Breast epithelium (tissue), 4 donors: ENCODE measurements around the gene SEC24A. TPM values are rescaled to one million over a fixed set of nuclear protein-coding genes. Genes with fewer than 3 reads are reported as not detected.

Experiments
- DNase-seq, 2 donors: peaks; one replicate each; pipeline ENCODE4 v3.0.0-alpha.2; 2019; ENCODE audit warnings: low spot score in 2 of 2
- H3K27ac ChIP-seq, 2 donors: fragments of 200-600 bp; sonication (generic) in 1 of 2; one replicate each; pipeline ENCODE4 v1.5.1; 2016 to 2019; ENCODE audit warnings: mild to moderate bottlenecking in 1 of 2
- H3K27me3 ChIP-seq, 2 donors: fragments of 200-600 bp; sonication (generic) in 1 of 2; one replicate each; pipeline versions ENCODE4 v1.5.1 to v1.6.0; 2017 to 2019; ENCODE audit warnings: control low read depth in 1 of 2, mild to moderate bottlenecking in 1 of 2
- H3K36me3 ChIP-seq: fragments of 200-600 bp; one replicate; pipeline ENCODE4 v1.5.1; 2019
- H3K4me1 ChIP-seq, 2 donors: fragments of 200-600 bp; sonication (generic); one replicate each; pipeline ENCODE4 v1.5.1; 2016 to 2019; ENCODE audit warnings: control low read depth in 1 of 2
- H3K4me3 ChIP-seq, 3 donors: fragments of 200-600 bp; sonication (generic); 1 replicate in 2 of 3; 2 replicates in 1 of 3; pipeline ENCODE4 v1.5.1; 2016 to 2019; ENCODE audit warnings: mild to moderate bottlenecking in 3 of 3, moderate library complexity in 2 of 3
- H3K9me3 ChIP-seq, 2 donors: fragments of 200-600 bp; sonication (generic) in 1 of 2; one replicate each; pipeline ENCODE4 v1.5.1; 2016 to 2019; ENCODE audit warnings: control low read depth in 1 of 2
- CTCF ChIP-seq, 3 donors: fragments of 450-650 bp; IDR thresholded peaks; one replicate each; pipeline ENCODE4 v1.5.1; 2016 to 2017; ENCODE audit warnings: antibody characterized with exemption in 3 of 3, mild to moderate bottlenecking in 3 of 3, moderate library complexity in 3 of 3
- POLR2A ChIP-seq: fragments of 450-650 bp; IDR thresholded peaks from one replicate; pipeline ENCODE4 v1.6.1; 2016; ENCODE audit warnings: antibody characterized with exemption, mild to moderate bottlenecking, moderate library complexity
- POLR2AphosphoS5 ChIP-seq, 3 donors: sonication (generic); formaldehyde crosslinking; IDR thresholded peaks; one replicate each; pipeline ENCODE4 v1.6.1; 2017; ENCODE audit warnings: antibody characterized with exemption in 3 of 3
- intact Hi-C: fragments of 100-400 bp; cut with DNase I; formaldehyde crosslinking; loops from one replicate; pipeline ENCODE4 v1.15.1; 2023; ENCODE audit warnings: low total_unique reads
- total RNA-seq, 3 donors: library from RNA; depleted of rRNA; stranded (reverse); fragments of >200 nt; gene quantifications; one replicate each; pipeline ENCODE4 v1.1.0, GENCODE V29; 2016

The SEC24A gene
- total RNA-seq, 3 donors from 2014 or later = 15.0 to 25.0 (median 21.6) TPM

- H3K27ac ChIP-seq = peak overlapping the region; percentile 54 to 70
- TF ChIP-seq POLR2AphosphoS5 (IDR thresholded peaks at IDR 0.05) (peak in 1 of 3 donors; percentile 43), CTCF (IDR thresholded peaks at IDR 0.05) (no peak), POLR2A (no peak)
- H3K4me1 ChIP-seq = no peaks in the 10 kb centered on the region
- no peak overlapping the region for H3K4me3 ChIP-seq
- no peaks in the 10 kb centered on the region for H3K36me3 ChIP-seq
- peak; percentile 66 to 68 for DNase-seq
- no peaks in the 10 kb centered on the region for H3K9me3 ChIP-seq
- intact Hi-C loops = no loop called here
- H3K27me3 ChIP-seq = no peaks in the 10 kb centered on the region
These were observed 11.4 kb upstream of the SEC24A start for GRCh38 chr5:134637116-134637721.

- DNase-seq = no peak
- H3K9me3 ChIP-seq = no peaks in the 10 kb centered on the region
- no peak for TF ChIP-seq POLR2AphosphoS5 (IDR thresholded peaks at IDR 0.05)
- TF ChIP-seq CTCF (IDR thresholded peaks at IDR 0.05) = no peak
- TF ChIP-seq POLR2A = no peak
These were observed 9.8 kb upstream of the SEC24A start for GRCh38 chr5:134638760-134639201.

GRCh38 chr5:134642931-134643530 lies 5.6 kb upstream of the SEC24A start:
- Histone ChIP-seq H3K4me1 (no peaks in the 10 kb centered on the region), H3K36me3 (no peaks in the 10 kb centered on the region), H3K27me3 (no peaks in the 10 kb centered on the region), H3K4me3 (no peak overlapping the region), H3K9me3 (no peaks in the 10 kb centered on the region), H3K27ac (no peak overlapping the region)
- TF ChIP-seq CTCF (IDR thresholded peaks at IDR 0.05) = no peak
- no peak for TF ChIP-seq POLR2AphosphoS5 (IDR thresholded peaks at IDR 0.05)
- no peak for TF ChIP-seq POLR2A
- no peak for DNase-seq
- intact Hi-C loops = no loop called here

More at GRCh38 chr5:134638760-134639201, 9.8 kb upstream of the SEC24A start:
- Histone ChIP-seq H3K36me3 (no peaks in the 10 kb centered on the region), H3K27me3 (no peaks in the 10 kb centered on the region), H3K27ac (peak overlapping the region in 1 of 2 donors; percentile 15), H3K4me1 (no peaks in the 10 kb centered on the region), H3K4me3 (no peak overlapping the region)
- intact Hi-C loops = no loop called here

- Histone ChIP-seq H3K27ac (peak overlapping the region; percentile 97 to 98), H3K4me1 (peaks cover 0 to 10% of the 10 kb centered on the region in 2 donors)
- TF ChIP-seq POLR2A (no peak), POLR2AphosphoS5 (IDR thresholded peaks at IDR 0.05) (no peak), CTCF (IDR thresholded peaks at IDR 0.05) (no peak)
These were observed 698 bp upstream of the SEC24A start for GRCh38 chr5:134647750-134648424.

More at GRCh38 chr5:134647750-134648424, 698 bp upstream of the SEC24A start:
- intact Hi-C loops = no loop called here
- Histone ChIP-seq H3K9me3 (no peaks in the 10 kb centered on the region), H3K4me3 (peak overlapping the region; percentile 92 to 97 (median 94)), H3K36me3 (no peaks in the 10 kb centered on the region), H3K27me3 (no peaks in the 10 kb centered on the region)
- no peak for DNase-seq
